Mesendoderm (in vitro differentiated cells): ENCODE measurements around the gene SGMS1.

ENCODE experiments used
- DNase-seq: peaks from one replicate; pipeline ENCODE4 v3.0.0; 2013
- H2AK5ac ChIP-seq: 2 replicates; pipeline ENCODE4 v1.6.1; 2013; ENCODE audit warnings: low read length, inconsistent platforms
- H2BK120ac ChIP-seq: 2 replicates; pipeline ENCODE4 v1.6.1; 2013; ENCODE audit warnings: low read depth, mild to moderate bottlenecking, low read length, moderate library complexity, mixed read lengths
- H2BK15ac ChIP-seq: replicated peaks from 2 replicates; pipeline ENCODE4 v1.6.1; 2013; ENCODE audit warnings: low read depth, mild to moderate bottlenecking, moderate library complexity
- H2BK5ac ChIP-seq: 2 replicates; pipeline ENCODE4 v1.6.1; 2013; ENCODE audit warnings: low read length, inconsistent platforms
- H3K18ac ChIP-seq: 2 replicates; pipeline ENCODE4 v1.6.1; 2013; ENCODE audit warnings: mild to moderate bottlenecking, low read length, mixed read lengths
- H3K23ac ChIP-seq: one replicate; pipeline ENCODE4 v1.6.1; 2013; ENCODE audit warnings: low read length
- H3K27ac ChIP-seq: 2 replicates; pipeline ENCODE4 v1.5.1; 2013; ENCODE audit warnings: low read depth, mild to moderate bottlenecking, inconsistent platforms, low read length, moderate library complexity
- H3K27me3 ChIP-seq: 2 replicates; pipeline ENCODE4 v1.6.1; 2013; ENCODE audit warnings: low read length, control low read depth, mild to moderate bottlenecking, inconsistent platforms; ENCODE audit not compliant: insufficient read depth, poor library complexity
- H3K36me3 ChIP-seq: 2 replicates; pipeline ENCODE4 v1.6.1; 2013; ENCODE audit warnings: low read length, inconsistent platforms; ENCODE audit not compliant: control insufficient read depth, insufficient read depth
- H3K4ac ChIP-seq: one replicate; pipeline ENCODE4 v1.6.1; 2013; ENCODE audit warnings: low read depth, mild to moderate bottlenecking, low read length, moderate library complexity
- H3K4me1 ChIP-seq: 2 replicates; pipeline ENCODE4 v1.6.1; 2013; ENCODE audit warnings: low read depth, low read length, inconsistent platforms; ENCODE audit not compliant: control insufficient read depth
- H3K4me2 ChIP-seq: 2 replicates; pipeline ENCODE4 v1.6.1; 2013; ENCODE audit warnings: low read length
- H3K4me3 ChIP-seq: 2 replicates; pipeline ENCODE4 v1.5.1; 2013; ENCODE audit warnings: mild to moderate bottlenecking, low read length
- H3K56ac ChIP-seq: one replicate; pipeline ENCODE4 v1.6.1; 2013; ENCODE audit warnings: low read length
- H3K79me1 ChIP-seq: 2 replicates; pipeline ENCODE4 v1.6.1; 2013; ENCODE audit warnings: low read length, inconsistent platforms
- H3K79me2 ChIP-seq: 2 replicates; pipeline ENCODE4 v1.6.1; 2013; ENCODE audit warnings: mild to moderate bottlenecking, low read length; ENCODE audit not compliant: control insufficient read depth, insufficient read depth
- H3K9ac ChIP-seq: 2 replicates; pipeline ENCODE4 v1.6.1; 2013; ENCODE audit warnings: low read length, inconsistent platforms
- H4K5ac ChIP-seq: one replicate; pipeline ENCODE4 v1.6.1; 2013; ENCODE audit warnings: low read length
- H4K8ac ChIP-seq: one replicate; pipeline ENCODE4 v1.6.1; 2013; ENCODE audit warnings: low read depth, mild to moderate bottlenecking, control low read depth, low read length, moderate library complexity
- WGBS: extraction: QIAGEN DNeasy Blood & Tissue Kit; methylation state at CpG from one replicate; pipeline ENCODE4 v1.1.7; 2013; ENCODE audit warnings: low lambda C conversion rate, missing lambda C conversion rate; ENCODE audit not compliant: insufficient coverage; ENCODE audit errors: extremely low coverage; 5-methylcytosine and 5-hydroxymethylcytosine counted together

Gene SGMS1

DNA sequence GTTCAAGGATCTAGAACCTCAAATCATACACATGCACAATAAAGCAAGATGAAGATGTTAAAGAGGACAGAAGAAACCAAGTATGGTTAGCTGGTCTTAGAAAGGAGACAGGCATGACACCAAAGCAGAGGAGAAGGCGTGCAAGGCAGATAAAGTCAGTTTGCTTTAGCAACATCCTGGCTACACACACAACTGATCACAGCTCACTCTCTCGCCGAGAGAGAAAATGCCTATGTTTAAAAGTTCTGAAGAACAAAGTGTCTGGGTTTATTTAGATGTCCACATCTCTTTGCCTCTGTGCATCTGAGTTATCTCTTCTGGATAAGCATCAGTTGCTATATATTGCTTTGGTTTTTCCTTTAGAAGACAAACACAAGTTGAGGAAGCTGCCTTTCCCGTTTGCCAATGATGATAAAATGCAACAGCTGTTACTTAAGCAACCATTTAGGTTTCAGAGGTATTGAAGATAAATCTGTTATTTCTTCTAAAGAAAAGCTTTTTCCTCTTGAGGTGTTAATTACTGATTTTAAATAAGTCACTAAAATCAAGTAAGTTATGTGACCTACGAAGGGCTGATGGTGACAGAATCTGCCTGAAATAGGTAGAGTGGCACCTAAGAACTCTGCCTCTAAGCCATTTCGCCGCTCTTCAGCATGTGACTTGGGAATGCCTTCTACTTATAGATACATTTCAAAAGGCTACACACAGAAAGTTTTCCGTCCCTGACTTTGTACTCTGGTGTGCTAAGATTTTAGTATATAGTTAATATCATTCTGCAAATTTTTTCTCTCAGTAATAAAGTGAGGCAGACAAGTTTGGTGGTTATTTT is 226.2 kb downstream of the SGMS1 start:
- H3K4ac ChIP-seq = no peak overlapping the region
- no peaks in the 10 kb centered on the region for H3K27me3 ChIP-seq
- H3K4me2 ChIP-seq = no peak overlapping the region
- H4K5ac ChIP-seq = no peak overlapping the region
- no peak overlapping the region for H3K27ac ChIP-seq
- no peak overlapping the region for H2BK5ac ChIP-seq
- no peak overlapping the region for H3K56ac ChIP-seq
- no CpG with 5 or more reads among the region's 8 CpGs for WGBS
- no peak overlapping the region for H2BK15ac ChIP-seq
- no peaks in the 10 kb centered on the region for H3K36me3 ChIP-seq
- H3K79me2 ChIP-seq = peaks cover 2% of the 10 kb centered on the region
- H3K4me1 ChIP-seq = peaks cover 3% of the 10 kb centered on the region
- no peak for DNase-seq
- H3K23ac ChIP-seq = no peak overlapping the region
- H4K8ac ChIP-seq = no peak overlapping the region
- no peak overlapping the region for H3K18ac ChIP-seq
- H2BK120ac ChIP-seq = no peak overlapping the region
- peaks cover 4% of the 10 kb centered on the region for H3K79me1 ChIP-seq
- no peak overlapping the region for H3K4me3 ChIP-seq
- no peak overlapping the region for H3K9ac ChIP-seq
- no peak overlapping the region for H2AK5ac ChIP-seq

DNA sequence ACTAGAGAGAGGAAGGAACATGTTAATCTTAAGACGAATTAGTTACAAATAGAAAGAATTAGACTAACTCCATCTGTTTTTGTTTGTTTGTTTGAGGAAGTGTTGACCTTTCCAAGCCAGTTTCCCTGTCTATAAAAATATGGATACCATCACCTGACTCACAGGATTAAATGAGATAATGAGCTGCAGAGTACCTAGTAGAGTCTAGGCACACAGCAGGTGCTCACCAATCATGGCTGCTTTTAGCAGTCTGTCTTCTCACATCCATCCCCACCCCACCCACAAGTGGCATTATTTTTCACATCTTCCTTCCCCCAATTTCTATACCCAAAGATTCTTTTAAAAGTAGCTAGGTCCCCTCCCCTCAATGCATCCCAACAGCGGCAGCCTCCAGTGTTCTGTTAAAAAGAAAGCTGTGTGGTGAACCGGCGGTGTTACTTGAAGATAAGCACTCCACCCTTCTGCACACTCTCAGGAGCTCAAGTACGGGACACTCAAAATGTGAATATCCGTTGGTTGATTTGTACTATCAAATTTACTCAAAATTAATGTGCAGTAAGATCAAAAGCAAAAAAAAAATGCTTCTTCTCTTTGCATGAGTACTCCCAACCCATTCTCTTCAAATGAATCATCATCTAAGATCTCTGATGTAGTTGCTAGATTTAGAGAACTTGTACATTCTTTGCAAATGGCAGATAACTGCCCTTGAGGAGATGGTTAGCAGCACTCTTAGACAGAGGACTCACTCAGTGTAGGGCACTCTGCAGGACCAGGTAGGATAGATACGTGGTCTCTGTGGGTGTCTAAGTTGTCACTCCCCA is 227.1 kb downstream of the SGMS1 start:
- no peaks in the 10 kb centered on the region for H3K36me3 ChIP-seq
- H3K79me2 ChIP-seq = peaks cover 2% of the 10 kb centered on the region
- no peak for DNase-seq
- H2BK120ac ChIP-seq = no peak overlapping the region
- no peak overlapping the region for H3K27ac ChIP-seq
- no peak overlapping the region for H3K23ac ChIP-seq
- peaks cover 4% of the 10 kb centered on the region for H3K79me1 ChIP-seq
- no peak overlapping the region for H3K18ac ChIP-seq
- no peak overlapping the region for H2BK5ac ChIP-seq
- H2BK15ac ChIP-seq = no peak overlapping the region
- no peak overlapping the region for H4K8ac ChIP-seq
- no peak overlapping the region for H3K4me3 ChIP-seq
- WGBS = no CpG with 5 or more reads among the region's 7 CpGs
- no peak overlapping the region for H3K9ac ChIP-seq
- no peak overlapping the region for H4K5ac ChIP-seq
- no peaks in the 10 kb centered on the region for H3K27me3 ChIP-seq
- H2AK5ac ChIP-seq = no peak overlapping the region
- no peak overlapping the region for H3K4me2 ChIP-seq
- no peak overlapping the region for H3K4ac ChIP-seq
- H3K56ac ChIP-seq = no peak overlapping the region
- H3K4me1 ChIP-seq = peaks cover 3% of the 10 kb centered on the region

DNA sequence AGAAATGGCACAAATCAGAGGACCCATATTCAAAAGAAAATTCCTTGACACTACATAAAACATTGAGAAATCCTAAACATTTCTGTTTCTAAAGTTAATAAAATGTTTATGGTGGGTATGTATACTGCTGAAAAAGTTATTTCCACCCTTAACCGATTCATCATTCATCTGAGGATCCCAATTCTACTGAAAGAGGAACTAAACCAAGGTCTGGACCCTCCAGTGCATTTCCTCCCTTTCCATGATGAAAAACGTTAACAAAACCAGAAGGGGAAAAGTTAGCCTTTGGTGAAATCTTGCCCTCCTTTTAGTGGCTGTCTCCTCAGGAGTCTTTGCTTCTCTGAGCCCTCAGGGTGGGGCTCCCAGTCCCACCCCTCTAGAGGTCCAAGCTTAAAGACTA is 227.9 kb downstream of the SGMS1 start:
- H2BK5ac ChIP-seq = no peak overlapping the region
- H3K56ac ChIP-seq = no peak overlapping the region
- H3K79me2 ChIP-seq = peaks cover 2% of the 10 kb centered on the region
- H2BK120ac ChIP-seq = no peak overlapping the region
- peaks cover 4% of the 10 kb centered on the region for H3K79me1 ChIP-seq
- H4K8ac ChIP-seq = no peak overlapping the region
- no peak overlapping the region for H4K5ac ChIP-seq
- H2AK5ac ChIP-seq = no peak overlapping the region
- H3K36me3 ChIP-seq = no peaks in the 10 kb centered on the region
- no peak overlapping the region for H3K4me2 ChIP-seq
- no CpG with 5 or more reads among the region's 2 CpGs for WGBS
- peaks cover 3% of the 10 kb centered on the region for H3K4me1 ChIP-seq
- no peak overlapping the region for H3K18ac ChIP-seq
- no peaks in the 10 kb centered on the region for H3K27me3 ChIP-seq
- no peak overlapping the region for H3K4ac ChIP-seq
- no peak overlapping the region for H3K27ac ChIP-seq
- DNase-seq = no peak
- H3K9ac ChIP-seq = no peak overlapping the region
- H3K4me3 ChIP-seq = no peak overlapping the region
- H3K23ac ChIP-seq = no peak overlapping the region
- no peak overlapping the region for H2BK15ac ChIP-seq

DNA sequence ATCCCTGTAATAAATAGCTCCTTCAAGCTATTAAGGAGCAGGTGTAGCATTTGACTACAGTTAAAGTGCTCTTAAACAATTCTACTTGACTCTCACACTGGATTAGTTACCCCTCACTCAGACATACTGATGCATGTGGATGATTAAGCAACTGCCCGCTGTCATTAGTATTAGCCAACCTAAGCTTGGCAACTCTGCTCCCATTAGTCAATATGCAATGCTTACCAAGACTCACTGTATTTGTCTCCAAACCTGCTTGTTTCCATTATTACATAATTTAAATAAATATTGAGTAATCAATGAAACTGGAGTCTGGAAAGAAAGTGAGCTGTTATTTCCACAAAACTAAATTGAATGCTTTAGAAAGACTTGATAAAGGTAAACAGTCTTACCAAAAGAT is 228.5 kb downstream of the SGMS1 start:
- peaks cover 3% of the 10 kb centered on the region for H3K4me1 ChIP-seq
- no peak overlapping the region for H2AK5ac ChIP-seq
- no peak overlapping the region for H3K18ac ChIP-seq
- H3K27me3 ChIP-seq = no peaks in the 10 kb centered on the region
- no peak overlapping the region for H3K27ac ChIP-seq
- H4K8ac ChIP-seq = no peak overlapping the region
- no peak overlapping the region for H2BK5ac ChIP-seq
- no peak overlapping the region for H3K56ac ChIP-seq
- no peaks in the 10 kb centered on the region for H3K36me3 ChIP-seq
- DNase-seq = no peak
- no peak overlapping the region for H3K4ac ChIP-seq
- no peak overlapping the region for H3K4me3 ChIP-seq
- no peak overlapping the region for H2BK120ac ChIP-seq
- H3K79me1 ChIP-seq = peaks cover 4% of the 10 kb centered on the region
- H3K9ac ChIP-seq = no peak overlapping the region
- H4K5ac ChIP-seq = no peak overlapping the region
- peaks cover 2% of the 10 kb centered on the region for H3K79me2 ChIP-seq
- no peak overlapping the region for H3K23ac ChIP-seq
- no CpG with 5 or more reads among the region's 1 CpG for WGBS
- no peak overlapping the region for H2BK15ac ChIP-seq
- no peak overlapping the region for H3K4me2 ChIP-seq

DNA sequence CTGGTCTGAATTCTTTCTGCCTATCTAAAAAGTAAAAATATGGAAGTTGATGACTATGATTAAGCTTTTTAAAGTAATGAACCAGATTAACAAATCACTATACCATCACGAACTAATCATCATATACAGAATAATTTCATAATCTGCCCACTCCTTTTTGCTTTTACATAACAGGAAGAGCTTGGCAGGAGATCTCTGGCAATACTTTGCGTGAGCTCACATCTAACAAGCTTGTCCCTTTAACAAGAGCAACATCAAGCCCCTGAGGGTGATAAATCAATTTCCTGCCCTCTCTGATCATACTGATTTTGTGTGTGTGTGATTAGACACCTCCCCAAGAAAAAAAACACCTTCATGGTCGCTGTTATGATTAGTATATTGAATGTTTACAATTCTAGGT is 228.9 kb downstream of the SGMS1 start:
- no peak overlapping the region for H3K18ac ChIP-seq
- H3K4me3 ChIP-seq = no peak overlapping the region
- H4K8ac ChIP-seq = no peak overlapping the region
- no peak overlapping the region for H2AK5ac ChIP-seq
- no peak for DNase-seq
- H3K79me2 ChIP-seq = peaks cover 2% of the 10 kb centered on the region
- no peaks in the 10 kb centered on the region for H3K27me3 ChIP-seq
- no peak overlapping the region for H2BK15ac ChIP-seq
- H3K23ac ChIP-seq = no peak overlapping the region
- no peak overlapping the region for H2BK120ac ChIP-seq
- H3K9ac ChIP-seq = no peak overlapping the region
- no peak overlapping the region for H4K5ac ChIP-seq
- peaks cover 3% of the 10 kb centered on the region for H3K4me1 ChIP-seq
- H2BK5ac ChIP-seq = no peak overlapping the region
- H3K4me2 ChIP-seq = no peak overlapping the region
- no peak overlapping the region for H3K27ac ChIP-seq
- H3K4ac ChIP-seq = no peak overlapping the region
- no peak overlapping the region for H3K56ac ChIP-seq
- H3K79me1 ChIP-seq = peaks cover 4% of the 10 kb centered on the region
- 100% methylated on average over 1 of the region's 3 CpGs for WGBS
- no peaks in the 10 kb centered on the region for H3K36me3 ChIP-seq
